HG02981 (cell line): ENCODE results near the gene CDK12.

Experiments
- ATAC-seq: cut with Tn5 transposase; IDR thresholded peaks from one replicate; pipeline ENCODE4 v1.9.1; 2021; ENCODE audit warnings: mild to moderate bottlenecking, moderate library complexity; ENCODE audit not compliant: unreplicated experiment

CDK12 gene

DNA sequence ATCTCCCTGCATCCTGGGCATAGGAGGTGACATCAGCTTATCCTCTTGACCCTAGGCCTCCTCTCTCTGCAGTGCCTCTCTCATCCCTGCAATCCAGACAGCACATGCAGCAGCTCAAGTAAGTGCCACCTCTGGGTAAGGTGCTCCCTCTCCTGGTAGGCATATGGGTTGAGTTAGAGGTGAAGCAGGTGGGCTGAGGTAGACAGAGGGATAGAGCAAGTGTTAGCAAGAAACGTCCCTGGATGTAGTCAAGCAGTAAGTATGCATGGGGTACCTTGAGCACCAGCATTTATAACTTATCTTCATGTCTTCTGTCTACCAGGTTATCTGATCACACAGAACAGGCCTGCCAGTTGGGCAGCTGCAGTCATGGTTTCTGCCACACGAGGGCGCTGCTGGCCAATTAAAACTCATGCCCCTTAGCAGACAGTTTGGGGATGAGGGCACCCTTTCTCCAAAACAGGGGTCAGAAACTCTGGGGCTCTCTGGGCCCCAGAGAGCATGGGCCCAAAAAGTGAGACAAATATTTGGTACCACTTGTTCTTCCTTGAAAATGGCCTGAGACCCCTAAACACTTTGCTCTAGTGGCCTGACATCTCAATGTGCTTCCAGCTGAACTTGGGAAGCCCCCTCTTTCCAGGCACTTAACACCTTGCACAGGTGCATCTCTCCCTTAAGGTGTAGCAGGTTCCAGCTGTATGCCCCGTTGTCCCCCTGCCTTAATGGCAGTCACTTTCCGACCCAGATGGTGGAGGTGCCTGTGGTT lies 86.6 kb downstream of the CDK12 start:
- no peak for ATAC-seq

DNA sequence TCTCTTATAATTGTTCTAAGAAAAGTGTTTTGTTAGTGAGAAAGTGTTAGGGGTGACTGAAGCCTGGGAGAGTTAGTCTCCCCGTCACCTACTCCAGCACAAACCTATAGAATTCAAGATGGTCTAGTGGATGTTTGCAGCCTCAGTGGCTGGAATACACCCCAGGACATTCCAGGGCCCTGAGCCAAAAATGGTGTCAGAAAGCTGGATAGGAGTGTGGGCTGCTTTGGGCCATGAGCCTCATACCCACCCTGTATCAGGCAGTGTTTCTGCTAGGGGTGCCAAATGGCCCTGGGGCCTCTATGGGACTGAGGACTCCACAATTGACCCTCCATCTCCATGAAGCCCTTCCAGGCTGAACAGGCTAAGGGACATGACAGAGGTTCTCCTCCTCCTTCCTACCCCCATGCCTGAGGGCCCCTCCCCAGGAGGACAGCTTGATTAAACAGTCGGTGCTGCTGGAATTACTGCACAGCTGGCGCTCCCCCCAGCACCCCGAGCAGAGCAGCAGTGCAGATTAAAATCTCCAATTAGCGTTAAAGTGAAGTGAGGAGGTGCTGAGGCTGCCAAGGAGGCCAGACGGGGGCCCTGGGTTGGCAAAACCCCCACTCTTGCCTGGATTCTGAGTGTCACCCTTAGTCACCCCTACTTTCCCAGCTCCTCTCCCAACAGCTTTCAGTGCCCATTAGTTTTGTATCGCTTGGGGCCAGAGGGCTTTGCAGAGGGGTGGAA lies 87.4 kb downstream of the CDK12 start:
- ATAC-seq = no peak

DNA sequence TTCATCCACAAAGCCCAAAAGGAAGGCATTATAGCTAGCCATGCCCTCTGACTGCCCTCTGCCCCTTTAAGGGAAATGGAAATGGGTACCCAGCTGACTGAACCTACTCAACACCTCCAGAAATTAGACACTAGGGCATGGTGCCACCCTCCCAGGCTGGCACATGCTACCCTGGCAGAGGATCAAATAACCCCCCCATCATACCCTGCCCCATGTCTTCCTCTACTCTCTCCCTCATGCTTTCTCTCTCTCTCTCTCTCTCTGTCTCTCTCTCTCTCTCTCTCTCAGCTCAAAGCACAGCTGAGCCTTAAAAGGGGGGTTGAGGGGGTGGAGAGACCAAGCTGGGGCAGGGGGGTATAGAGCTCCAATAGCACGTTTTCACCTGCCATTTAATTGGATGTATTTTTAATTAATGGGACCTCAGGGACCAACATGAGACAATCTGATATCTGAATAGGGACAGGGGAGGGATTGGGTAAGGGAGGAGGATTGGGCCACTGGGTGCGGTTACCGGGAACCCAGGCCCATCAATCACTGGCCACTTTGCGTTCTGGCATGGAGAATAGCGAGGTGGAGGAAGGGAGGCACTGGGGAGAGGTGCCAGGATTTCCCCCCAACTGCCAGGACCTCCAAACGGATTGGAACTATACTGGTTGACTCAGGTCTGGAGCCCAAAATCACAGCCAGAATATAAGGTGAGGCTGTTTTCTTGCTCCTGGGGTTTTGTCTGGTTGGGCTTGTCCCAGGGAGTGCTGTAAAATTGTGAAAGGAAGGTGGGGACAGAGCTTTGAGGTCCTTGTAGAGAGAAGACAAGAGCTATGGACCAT lies 88.7 kb downstream of the CDK12 start:
- ATAC-seq = no peak

DNA sequence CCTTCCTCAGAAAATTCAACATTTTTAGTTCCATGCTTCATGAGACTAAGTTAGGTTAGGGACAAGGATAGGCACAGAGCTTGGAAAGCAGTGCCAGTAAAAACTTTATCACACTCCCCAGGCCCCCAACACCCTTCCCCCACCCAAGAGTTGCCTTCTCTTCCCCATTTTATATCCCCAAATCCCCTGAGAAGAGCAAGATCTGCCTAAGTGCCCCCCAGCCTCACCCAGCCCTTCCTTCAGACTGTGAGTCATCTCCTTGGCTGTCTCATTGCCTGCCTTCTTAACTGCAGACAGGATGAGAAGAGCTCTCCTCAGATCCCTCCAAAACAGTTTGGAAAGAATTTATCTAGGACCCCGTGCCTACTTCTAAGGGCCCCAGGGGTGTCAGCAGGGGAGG lies 90.6 kb downstream of the CDK12 start:
- no peak for ATAC-seq

GRCh38 chr17:39553341-39553945 lies 92.2 kb downstream of the CDK12 start:
- ATAC-seq = no peak

GRCh38 chr17:39555368-39555767 lies 94.1 kb downstream of the CDK12 start:
- ATAC-seq = no peak

- ATAC-seq = no peak
Measured at GRCh38 chr17:39556423-39556822, 95.1 kb downstream of the CDK12 start.

GRCh38 chr17:39562395-39562794 lies 101.1 kb downstream of the CDK12 start:
- ATAC-seq = no peak

DNA sequence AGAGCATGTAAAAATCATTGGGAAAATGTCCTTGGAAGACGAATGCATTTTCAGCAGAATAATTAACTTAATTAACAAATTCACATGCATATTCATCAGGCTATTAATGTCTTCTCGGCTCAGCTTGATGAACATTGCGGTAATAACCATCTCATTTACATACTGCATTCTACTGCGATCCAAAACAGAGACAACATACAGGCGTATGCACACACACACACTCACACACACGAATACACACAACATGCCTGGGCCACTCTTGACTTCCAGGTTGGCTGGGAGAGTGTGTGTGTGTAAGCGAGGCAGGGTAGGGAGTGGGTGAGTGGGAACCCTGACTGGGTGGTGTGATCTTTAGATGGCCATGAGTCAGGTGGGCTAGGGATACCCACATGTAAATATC lies 101.7 kb downstream of the CDK12 start:
- ATAC-seq = no peak

DNA sequence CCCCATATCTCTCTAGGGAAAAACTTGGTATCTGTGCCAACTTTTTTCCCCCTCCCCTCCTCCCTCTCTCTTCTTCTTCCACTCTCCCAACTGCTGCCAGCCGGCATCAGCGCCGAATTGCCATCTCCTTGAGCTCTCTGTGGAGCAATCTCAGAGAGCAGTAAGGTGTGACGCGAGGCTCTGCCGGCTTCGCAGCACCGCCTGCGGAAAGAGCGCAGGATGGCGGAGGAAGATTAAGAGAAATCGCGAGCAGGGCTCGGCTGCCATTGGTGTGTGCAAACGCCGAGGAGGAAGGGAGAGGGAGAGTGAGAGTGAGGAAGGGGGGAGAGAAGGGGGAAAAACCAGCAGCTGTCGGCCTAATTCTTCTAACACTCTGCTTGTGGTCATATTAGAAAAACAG lies 102.2 kb downstream of the CDK12 start:
- ATAC-seq = no peak

- no peak for ATAC-seq
Measured at GRCh38 chr17:39564211-39564848, 103.0 kb downstream of the CDK12 start.

- ATAC-seq = no peak
Measured at GRCh38 chr17:39566094-39566850, 105.0 kb downstream of the CDK12 start.

- ATAC-seq = no peak
Measured at GRCh38 chr17:39568702-39569101, 107.4 kb downstream of the CDK12 start.

- no peak for ATAC-seq
Measured at GRCh38 chr17:39569126-39569525, 107.8 kb downstream of the CDK12 start.

DNA sequence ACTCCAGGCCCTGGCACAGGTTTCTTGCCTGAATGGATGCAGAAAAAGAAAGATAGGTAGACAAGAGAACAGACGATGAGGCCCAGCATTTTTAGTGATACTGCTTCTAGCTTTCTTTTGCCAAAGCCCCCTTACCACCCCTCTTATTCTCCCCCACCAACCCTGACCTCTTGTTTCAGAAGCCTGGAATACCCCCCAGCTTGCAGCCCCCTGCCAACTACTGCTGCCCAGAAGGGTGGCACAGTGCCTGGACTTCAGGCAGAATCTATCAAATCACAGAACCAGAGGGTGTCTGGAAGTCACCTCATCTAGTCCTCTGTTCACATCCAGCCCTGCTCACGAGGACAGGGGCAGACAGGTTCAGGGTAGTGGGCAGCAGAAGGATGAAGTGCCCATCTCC lies 110.8 kb downstream of the CDK12 start:
- ATAC-seq = no peak

DNA sequence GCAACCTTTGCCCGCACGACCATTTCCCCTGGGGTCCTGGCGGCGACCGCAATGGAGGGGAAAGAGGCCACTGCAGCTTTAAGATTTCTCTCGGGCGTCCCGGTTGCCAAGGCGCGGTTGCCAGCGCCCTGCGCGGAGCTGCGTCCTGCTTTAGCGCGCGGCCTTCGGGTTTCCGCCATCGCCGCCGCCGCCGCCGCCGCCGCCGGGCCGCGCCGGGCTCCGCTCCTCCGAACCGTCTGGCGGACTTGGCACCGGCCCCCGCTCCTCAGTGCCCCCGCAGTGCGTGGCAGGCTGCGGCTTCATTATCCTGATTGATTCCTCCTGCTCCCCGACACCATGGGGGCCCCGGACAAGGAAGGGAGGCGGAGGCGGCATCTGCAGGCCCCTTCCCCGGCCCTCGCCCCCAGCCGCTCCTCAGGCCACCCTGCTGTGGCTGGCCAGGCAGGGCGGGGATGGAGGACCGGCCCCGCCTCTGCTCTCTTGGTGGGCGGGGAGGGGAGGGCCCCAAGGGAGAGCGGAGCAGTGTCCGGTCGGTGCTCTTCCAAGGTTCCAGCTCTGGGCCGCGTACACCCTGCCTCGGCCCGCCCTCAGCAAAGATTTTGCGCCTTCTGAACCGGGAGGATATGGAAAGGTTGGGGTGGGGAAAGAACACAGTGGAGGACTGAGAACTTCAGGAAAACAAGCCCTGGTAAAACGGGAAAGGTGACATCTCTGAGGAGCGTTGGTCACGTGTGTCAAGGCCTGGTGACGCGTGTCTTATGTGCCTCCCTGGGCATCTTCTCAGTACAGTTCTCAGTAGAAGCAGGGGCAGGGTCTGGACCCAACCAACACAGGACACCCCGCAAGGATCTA lies 112.4 kb downstream of the CDK12 start:
- no peak for ATAC-seq

GRCh38 chr17:39576187-39576586 lies 114.9 kb downstream of the CDK12 start:
- no peak for ATAC-seq

DNA sequence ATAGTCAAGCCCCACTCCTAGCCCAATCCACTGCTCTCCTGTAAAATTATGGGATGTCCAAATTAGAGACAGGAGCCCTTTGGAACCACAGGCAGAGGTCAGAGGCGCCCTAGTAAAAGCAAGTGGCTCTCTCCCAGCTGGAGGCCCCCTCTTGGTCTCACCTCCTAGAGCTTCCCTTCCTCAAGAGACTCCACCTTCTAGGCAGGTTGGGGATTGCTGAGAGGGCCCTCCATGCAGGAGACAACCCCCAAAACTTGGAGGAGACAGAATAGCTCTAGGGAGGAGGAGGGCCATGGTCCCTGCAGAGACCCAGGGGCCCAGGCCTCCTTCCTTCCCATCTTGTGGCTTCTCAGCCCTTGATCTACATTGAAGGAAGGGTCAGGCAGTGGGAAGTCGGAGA lies 117.0 kb downstream of the CDK12 start:
- no peak for ATAC-seq
